Measurements from ENCODE around the gene CAMK2A. TPM values are rescaled to one million over a fixed set of nuclear protein-coding genes. Genes with fewer than 3 reads are reported as not detected.
"Not testable (repeated sequence)": the region's sequence is repeated elsewhere in the genome, so short reads cannot be mapped to it uniquely, and the experiment has no call there.

CAMK2A gene
- total and polyA plus RNA-seq, 5 donors: 8.0 to 18.4 (median 15.4) TPM

- 90% methylated on average over 5 of the region's 5 CpGs for WGBS
- peak in 1 of 3 donors; percentile 21 for DNase-seq
- Histone ChIP-seq H3K4me3 (ENCODE audit: low read length) (no peak overlapping the region), H3K9me3 (ENCODE audit: control insufficient read depth, low read length) (no peaks in the 10 kb centered on the region), H3K27ac (ENCODE audit: low read length) (no peak overlapping the region), H3K27me3 (ENCODE audit: control insufficient read depth, insufficient read depth) (no peaks in the 10 kb centered on the region), H3K4me1 (ENCODE audit: control insufficient read depth, insufficient read depth, low read length) (peaks cover 3% of the 10 kb centered on the region)
- ATAC-seq: no peak
- intact Hi-C loops (cut with DNase I): no loop called here
These were observed 39.8 kb downstream of the CAMK2A start for GRCh38 chr5:150249744-150250143.

- ATAC-seq (no peak), DNase-seq (no peak)
- Histone ChIP-seq H3K9me3 (ENCODE audit: control insufficient read depth, low read length) (no peaks in the 10 kb centered on the region), H3K27ac (ENCODE audit: low read length) (no peak overlapping the region), H3K4me1 (ENCODE audit: control insufficient read depth, insufficient read depth, low read length) (peaks cover 3% of the 10 kb centered on the region), H3K27me3 (ENCODE audit: control insufficient read depth, insufficient read depth) (no peaks in the 10 kb centered on the region), H3K4me3 (ENCODE audit: low read length) (no peak overlapping the region)
- 84% methylated on average over 3 of the region's 3 CpGs for WGBS
- intact Hi-C loops (cut with DNase I): no loop called here
These were observed 40.6 kb downstream of the CAMK2A start for GRCh38 chr5:150248946-150249345.

- H3K27me3 ChIP-seq (ENCODE audit: control insufficient read depth, insufficient read depth); intact Hi-C loops (cut with DNase I); H3K9me3 ChIP-seq (ENCODE audit: control insufficient read depth, low read length); ATAC-seq; H3K4me3 ChIP-seq (ENCODE audit: low read length); DNase-seq; H3K27ac ChIP-seq (ENCODE audit: low read length); H3K4me1 ChIP-seq (ENCODE audit: control insufficient read depth, insufficient read depth, low read length): not testable (repeated sequence)
- 88% methylated on average over 6 of the region's 6 CpGs for WGBS
These were observed 41.1 kb downstream of the CAMK2A start for GRCh38 chr5:150248493-150248892.

- WGBS: 93% methylated on average over 9 of the region's 9 CpGs
- intact Hi-C loops (cut with DNase I): no loop called here
- DNase-seq (no peak), ATAC-seq (no peak)
- Histone ChIP-seq H3K4me3 (ENCODE audit: low read length) (no peak overlapping the region), H3K27me3 (ENCODE audit: control insufficient read depth, insufficient read depth) (no peaks in the 10 kb centered on the region), H3K4me1 (ENCODE audit: control insufficient read depth, insufficient read depth, low read length) (peaks cover 3% of the 10 kb centered on the region), H3K27ac (ENCODE audit: low read length) (no peak overlapping the region), H3K9me3 (ENCODE audit: control insufficient read depth, low read length) (no peaks in the 10 kb centered on the region)
These were observed 41.8 kb downstream of the CAMK2A start for GRCh38 chr5:150247726-150248125.

- ATAC-seq: no peak
- WGBS: 47% methylated on average over 5 of the region's 5 CpGs
- peaks cover 3% of the 10 kb centered on the region for H3K4me1 ChIP-seq (ENCODE audit: control insufficient read depth, insufficient read depth, low read length)
- H3K27me3 ChIP-seq (ENCODE audit: control insufficient read depth, insufficient read depth): no peaks in the 10 kb centered on the region
- intact Hi-C loops (cut with DNase I): no loop called here
- no peak overlapping the region for H3K27ac ChIP-seq (ENCODE audit: low read length)
- no peak overlapping the region for H3K4me3 ChIP-seq (ENCODE audit: low read length)
- H3K9me3 ChIP-seq (ENCODE audit: control insufficient read depth, low read length): no peaks in the 10 kb centered on the region
- DNase-seq: no peak
These were observed 42.7 kb downstream of the CAMK2A start for GRCh38 chr5:150246835-150247234.

- no peak overlapping the region for H3K4me3 ChIP-seq (ENCODE audit: low read length)
- intact Hi-C loops (cut with DNase I): no loop called here
- no peak overlapping the region for H3K27ac ChIP-seq (ENCODE audit: low read length)
- H3K27me3 ChIP-seq (ENCODE audit: control insufficient read depth, insufficient read depth): no peaks in the 10 kb centered on the region
- 84% methylated on average over 5 of the region's 5 CpGs for WGBS
- no peak for ATAC-seq
- no peaks in the 10 kb centered on the region for H3K9me3 ChIP-seq (ENCODE audit: control insufficient read depth, low read length)
- peaks cover 3% of the 10 kb centered on the region for H3K4me1 ChIP-seq (ENCODE audit: control insufficient read depth, insufficient read depth, low read length)
- DNase-seq: no peak
These were observed 43.1 kb downstream of the CAMK2A start for GRCh38 chr5:150246429-150246828.

GRCh38 chr5:150245808-150246207, 43.8 kb downstream of the CAMK2A start:
- DNase-seq (no peak), ATAC-seq (no peak)
- intact Hi-C loops (cut with DNase I): no loop called here
- Histone ChIP-seq H3K4me1 (ENCODE audit: control insufficient read depth, insufficient read depth, low read length) (peaks cover 3% of the 10 kb centered on the region), H3K27ac (ENCODE audit: low read length) (no peak overlapping the region), H3K4me3 (ENCODE audit: low read length) (no peak overlapping the region), H3K27me3 (ENCODE audit: control insufficient read depth, insufficient read depth) (no peaks in the 10 kb centered on the region), H3K9me3 (ENCODE audit: control insufficient read depth, low read length) (no peaks in the 10 kb centered on the region)
- 46% methylated on average over 3 of the region's 3 CpGs for WGBS

GRCh38 chr5:150245111-150245789, 44.3 kb downstream of the CAMK2A start:
- H3K4me3 ChIP-seq (ENCODE audit: low read length): no peak overlapping the region
- H3K9me3 ChIP-seq (ENCODE audit: control insufficient read depth, low read length): no peaks in the 10 kb centered on the region
- WGBS: 35% methylated on average over 18 of the region's 18 CpGs
- peak; percentile 59 to 86 (median 74) for DNase-seq
- H3K27me3 ChIP-seq (ENCODE audit: control insufficient read depth, insufficient read depth): no peaks in the 10 kb centered on the region
- peak; percentile 89 for ATAC-seq
- intact Hi-C loops (cut with DNase I): no loop called here
- peak overlapping the region; percentile 4 for H3K27ac ChIP-seq (ENCODE audit: low read length)
- H3K4me1 ChIP-seq (ENCODE audit: control insufficient read depth, insufficient read depth, low read length): peaks cover 3% of the 10 kb centered on the region

- peak; percentile 3 to 10 for ATAC-seq
- DNase-seq: no peak
- no peaks in the 10 kb centered on the region for H3K9me3 ChIP-seq (ENCODE audit: control insufficient read depth, low read length)
- H3K27ac ChIP-seq (ENCODE audit: low read length): no peak overlapping the region
- intact Hi-C loops (cut with DNase I): no loop called here
- no peak overlapping the region for H3K4me3 ChIP-seq (ENCODE audit: low read length)
- no peaks in the 10 kb centered on the region for H3K27me3 ChIP-seq (ENCODE audit: control insufficient read depth, insufficient read depth)
- 68% methylated on average over 7 of the region's 7 CpGs for WGBS
- H3K4me1 ChIP-seq (ENCODE audit: control insufficient read depth, insufficient read depth, low read length): peaks cover 3% of the 10 kb centered on the region
These were observed 45.4 kb downstream of the CAMK2A start for GRCh38 chr5:150244209-150244608.

- no peak for ATAC-seq
- DNase-seq: no peak
- Histone ChIP-seq H3K27me3 (ENCODE audit: control insufficient read depth, insufficient read depth) (no peaks in the 10 kb centered on the region), H3K9me3 (ENCODE audit: control insufficient read depth, low read length) (no peaks in the 10 kb centered on the region), H3K4me3 (ENCODE audit: low read length) (no peak overlapping the region), H3K4me1 (ENCODE audit: control insufficient read depth, insufficient read depth, low read length) (peaks cover 3% of the 10 kb centered on the region), H3K27ac (ENCODE audit: low read length) (no peak overlapping the region)
- intact Hi-C loops (cut with DNase I): no loop called here
- 82% methylated on average over 4 of the region's 4 CpGs for WGBS
These were observed 46.0 kb downstream of the CAMK2A start for GRCh38 chr5:150243590-150243989.

GRCh38 chr5:150242251-150242894, 47.2 kb downstream of the CAMK2A start:
- ATAC-seq (no peak), DNase-seq (peak in 2 of 3 donors; percentile 4 to 8)
- Histone ChIP-seq H3K4me3 (ENCODE audit: low read length) (no peak overlapping the region), H3K4me1 (ENCODE audit: control insufficient read depth, insufficient read depth, low read length) (peaks cover 3% of the 10 kb centered on the region), H3K9me3 (ENCODE audit: control insufficient read depth, low read length) (no peaks in the 10 kb centered on the region), H3K27ac (ENCODE audit: low read length) (no peak overlapping the region), H3K27me3 (ENCODE audit: control insufficient read depth, insufficient read depth) (no peaks in the 10 kb centered on the region)
- 91% methylated on average over 11 of the region's 11 CpGs for WGBS
- intact Hi-C loops (cut with DNase I): no loop called here

Data from right cardiac atrium (tissue), 5 donors.